HG03139 (cell line): ENCODE measurements around the gene ATP1A1.

Experiments used
- ATAC-seq: cut with Tn5 transposase; IDR thresholded peaks from one replicate; pipeline ENCODE4 v1.9.1; 2021; ENCODE audit not compliant: unreplicated experiment

The ATP1A1 gene

DNA sequence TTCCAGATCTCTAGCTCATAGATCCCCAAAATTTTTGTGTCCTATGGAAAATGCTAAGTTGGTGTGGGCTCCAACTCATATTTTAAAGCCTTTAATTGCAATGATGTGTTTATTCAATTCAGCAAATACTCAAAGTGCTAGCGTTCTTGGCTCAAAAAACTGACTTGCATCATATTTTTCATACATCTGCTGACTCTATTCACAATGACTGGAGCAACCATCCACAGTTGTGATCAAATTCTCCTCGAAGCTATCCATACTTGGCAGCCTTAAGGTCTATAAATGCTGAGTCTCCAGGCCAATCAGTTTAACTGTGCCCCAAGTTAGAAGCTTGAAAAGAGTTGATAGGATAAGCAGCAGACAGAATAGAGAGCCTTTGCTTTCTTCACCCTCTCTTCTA, 2.9 kb upstream of the ATP1A1 start:
- no peak for ATAC-seq

DNA sequence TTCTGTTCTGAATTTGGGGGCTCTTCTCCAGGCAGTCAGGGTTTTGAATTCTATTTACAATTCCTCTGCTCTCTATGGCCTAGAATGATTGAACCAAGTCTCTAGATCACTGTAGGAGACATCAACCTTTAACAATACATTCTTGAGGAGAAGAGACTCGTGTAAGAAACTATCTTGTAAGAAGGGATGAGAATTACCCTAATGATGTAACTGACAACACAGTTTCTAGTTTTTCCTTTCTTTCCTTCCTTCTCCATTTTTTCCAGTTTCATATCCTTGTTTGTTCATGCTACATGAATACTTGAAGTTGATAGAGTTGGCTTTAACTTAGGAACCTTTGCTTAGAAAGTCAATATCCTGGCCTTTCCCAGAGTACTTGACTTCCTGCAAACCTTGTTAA, 1.3 kb upstream of the ATP1A1 start:
- ATAC-seq, result no peak

DNA sequence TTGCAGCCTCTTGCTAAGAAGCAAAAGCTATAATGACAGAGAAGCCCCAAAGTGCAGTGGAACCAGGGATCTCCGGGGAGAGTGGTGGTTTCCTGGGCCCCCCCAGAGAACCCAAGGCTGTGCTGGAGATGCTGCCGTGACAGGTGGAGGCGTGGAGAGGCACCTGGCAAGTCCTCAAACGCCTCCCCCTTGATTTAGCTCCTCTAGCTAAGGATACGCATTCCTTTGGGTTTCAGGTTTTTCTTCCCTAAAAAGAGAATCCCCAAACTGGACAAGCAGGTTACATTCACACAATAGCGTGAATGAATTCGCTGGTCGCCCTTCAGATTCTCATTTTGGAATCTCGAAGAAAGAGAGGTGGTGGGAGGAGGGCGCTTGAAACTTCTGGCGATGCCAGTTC, 853 bp upstream of the ATP1A1 start:
- no peak for ATAC-seq

DNA sequence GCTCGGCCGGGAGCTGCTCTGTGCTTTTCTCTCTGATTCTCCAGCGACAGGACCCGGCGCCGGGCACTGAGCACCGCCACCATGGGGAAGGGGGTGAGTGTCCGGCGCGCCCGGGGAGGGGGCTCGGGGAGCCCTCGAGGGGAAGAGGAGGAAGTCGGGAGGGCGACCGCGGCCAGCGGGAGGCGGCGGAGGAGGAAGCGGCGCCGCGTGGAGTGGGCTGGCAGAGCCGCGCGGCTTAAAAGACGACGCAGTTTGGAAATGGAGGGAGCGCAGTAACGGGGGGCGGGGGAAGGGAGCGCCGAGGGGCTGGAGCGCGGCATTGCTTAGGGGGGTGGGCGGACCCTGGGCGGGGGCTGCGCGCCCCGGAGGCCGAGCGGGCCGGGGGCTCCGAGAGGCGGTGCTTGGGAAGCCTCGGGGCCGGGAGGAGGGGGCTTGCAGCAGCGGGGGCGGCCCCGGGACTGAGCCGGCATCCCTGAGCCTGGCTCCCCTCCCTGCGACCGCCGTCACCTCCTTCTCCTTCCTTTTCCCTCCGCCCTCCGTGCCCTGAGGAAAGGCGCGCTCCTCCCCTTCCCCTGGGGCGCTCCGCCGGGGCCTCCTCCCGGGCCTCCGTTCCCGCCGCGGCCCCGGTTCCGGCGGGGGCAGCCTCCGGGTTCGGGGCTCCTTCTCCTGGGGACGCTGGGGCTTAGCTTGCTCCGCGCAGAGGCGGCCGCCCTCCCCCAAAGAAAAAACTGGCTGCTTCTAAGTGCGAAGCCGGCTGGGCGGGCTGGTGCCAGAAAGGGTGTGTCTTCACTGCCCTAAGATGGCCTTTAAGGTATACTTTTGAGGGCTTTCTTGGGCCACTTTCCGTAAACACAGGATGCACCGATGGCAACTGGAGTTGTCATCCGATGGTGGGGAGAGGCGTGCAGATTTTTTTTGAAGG, 648 bp downstream of the ATP1A1 start:
- ATAC-seq, result peak; percentile 8

DNA sequence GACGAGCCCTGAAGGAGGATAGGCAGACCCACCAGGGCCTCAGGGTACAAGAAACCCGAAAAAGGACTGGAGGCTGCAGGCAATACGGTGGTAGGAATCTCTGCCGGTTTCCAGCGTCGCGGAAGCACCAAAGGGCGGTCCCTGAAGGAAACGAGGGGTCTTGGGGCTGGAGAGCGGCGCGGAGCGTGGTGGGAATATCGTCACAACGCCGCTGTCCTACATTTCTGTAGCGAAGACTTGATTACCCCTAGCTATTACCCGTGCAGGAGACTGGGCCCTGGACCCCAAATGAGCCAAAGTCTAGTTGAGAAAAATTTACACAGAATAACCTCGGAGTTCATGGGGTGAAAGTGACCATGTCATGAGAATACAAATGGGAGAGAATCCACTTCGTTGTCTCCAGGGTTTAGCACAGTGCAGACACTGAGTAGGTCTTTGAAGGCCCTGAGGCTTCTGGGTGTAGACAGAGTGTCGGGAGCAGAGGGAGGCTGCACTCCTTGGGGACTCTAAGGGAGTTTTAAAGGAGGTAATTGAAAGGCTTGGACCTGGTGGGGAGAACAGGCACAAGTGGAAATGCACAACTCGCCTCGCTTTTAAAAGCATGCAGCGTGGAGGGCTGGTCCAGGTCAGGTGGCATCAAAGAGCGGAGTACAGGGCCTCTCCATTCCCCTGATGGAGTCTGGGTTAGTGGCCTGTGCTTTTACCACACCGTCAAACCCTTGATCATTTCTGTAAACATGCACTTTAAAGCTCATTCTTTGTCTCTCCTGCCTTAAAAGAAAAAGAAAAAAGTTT, 1.5 kb downstream of the ATP1A1 start:
- no peak for ATAC-seq

GRCh38 chr1:116375148-116375886, 2.3 kb downstream of the ATP1A1 start:
- no peak for ATAC-seq

DNA sequence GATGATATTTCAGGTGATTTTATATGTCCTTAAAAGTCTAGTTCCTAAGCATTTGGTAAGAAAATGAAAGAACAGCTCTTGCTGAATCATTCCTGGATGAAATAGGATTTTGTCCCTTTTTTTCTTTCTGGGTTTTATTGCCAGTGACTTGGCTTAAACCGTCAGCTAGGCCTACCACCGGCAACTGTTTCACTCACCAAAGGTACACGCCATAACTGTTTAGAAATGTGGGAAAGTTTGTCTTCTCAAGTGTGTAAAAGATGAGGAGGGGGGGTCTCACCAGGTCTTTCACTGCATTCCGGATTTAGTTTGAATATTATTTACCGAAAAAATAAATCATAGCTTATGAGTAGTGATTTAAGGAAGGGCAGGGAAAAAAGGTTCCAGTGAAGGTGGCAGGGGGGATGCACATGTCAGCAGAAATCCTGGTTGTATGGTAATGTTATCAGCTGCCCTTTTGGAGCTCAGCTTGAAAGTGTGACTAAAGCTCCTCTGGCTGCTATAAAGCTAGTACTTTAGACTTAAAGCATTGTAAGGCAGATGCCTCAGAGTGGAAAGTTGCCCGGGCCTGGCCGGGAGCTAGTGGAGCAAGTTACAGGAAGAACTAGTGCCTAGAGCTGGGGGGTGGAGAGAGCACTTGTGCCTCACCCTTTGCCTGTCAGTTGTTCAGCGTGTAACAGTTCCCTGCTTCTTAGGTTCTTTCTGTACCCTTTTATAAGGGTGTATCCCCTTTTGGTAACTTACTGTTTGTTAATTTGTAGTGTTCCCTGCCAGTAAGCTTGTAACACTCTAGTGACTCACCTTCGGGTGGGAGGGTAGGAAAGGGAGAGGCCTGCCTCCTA, 3.1 kb downstream of the ATP1A1 start:
- ATAC-seq, result no peak

DNA sequence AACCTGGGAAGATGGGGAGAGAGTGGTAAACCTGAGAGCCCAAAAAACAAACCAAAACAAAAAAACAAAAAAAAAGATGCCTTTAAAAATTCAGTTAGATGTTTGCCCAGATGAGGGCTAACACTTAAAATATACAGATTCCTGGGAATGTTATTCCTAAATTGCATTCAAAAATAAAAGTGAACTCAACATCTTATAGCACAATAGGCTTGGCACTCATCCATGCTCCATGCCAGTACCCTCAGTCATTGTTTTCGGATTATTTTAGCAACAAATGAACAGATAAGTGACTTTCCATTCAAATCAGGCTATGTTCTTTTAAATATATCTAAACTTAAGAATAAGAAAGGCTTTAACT, 3.7 kb downstream of the ATP1A1 start:
- ATAC-seq, result no peak

GRCh38 chr1:116377541-116378529, 4.8 kb downstream of the ATP1A1 start:
- peak; percentile 47 for ATAC-seq

GRCh38 chr1:116379057-116379630, 6.1 kb downstream of the ATP1A1 start:
- ATAC-seq, result no peak

DNA sequence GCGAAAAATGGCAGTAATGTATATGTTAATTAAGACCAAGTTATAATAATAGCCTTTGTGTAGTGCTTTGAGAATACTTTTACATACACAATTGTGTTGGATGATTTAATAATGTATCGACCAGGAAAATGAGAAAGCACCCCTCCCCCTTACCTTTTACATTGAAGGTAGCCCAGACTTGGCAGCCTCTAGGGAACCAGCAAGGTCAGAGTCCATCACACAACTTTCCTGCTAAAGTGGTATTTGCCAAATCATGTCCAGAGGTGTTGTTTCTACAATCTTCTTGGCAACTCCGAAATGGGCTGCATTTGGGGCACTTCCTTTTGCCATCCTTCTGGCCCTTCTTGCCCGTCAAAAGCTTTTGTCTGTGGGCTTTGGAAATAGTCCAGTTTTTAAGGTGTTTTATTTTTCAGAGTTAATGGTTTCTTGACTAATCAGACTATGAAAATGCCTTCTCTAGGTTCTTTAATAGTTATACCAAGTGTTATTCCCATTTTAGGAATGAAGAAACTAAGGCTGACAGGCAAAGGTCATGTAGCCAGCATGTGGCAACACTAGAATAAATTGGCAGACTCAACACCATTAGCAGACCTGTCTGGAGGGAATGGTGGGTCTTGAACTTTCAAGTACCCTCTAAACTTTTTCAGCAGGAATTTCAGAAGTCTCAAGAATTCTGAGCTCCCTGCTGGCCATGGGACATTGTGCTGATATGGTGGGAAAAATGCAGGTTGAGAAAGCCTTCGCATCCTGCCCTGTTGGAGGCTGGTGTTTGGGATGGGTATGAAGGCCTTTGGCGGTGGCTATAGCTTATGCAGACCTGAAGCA, 6.8 kb downstream of the ATP1A1 start:
- no peak for ATAC-seq

- no peak for ATAC-seq
Measured at GRCh38 chr1:116380499-116381242, 7.6 kb downstream of the ATP1A1 start.

GRCh38 chr1:116382321-116382720, 9.3 kb downstream of the ATP1A1 start:
- no peak for ATAC-seq

- no peak for ATAC-seq
Measured at GRCh38 chr1:116382857-116383483, 9.9 kb downstream of the ATP1A1 start.

- no peak for ATAC-seq
Measured at GRCh38 chr1:116386042-116386441, 13.0 kb downstream of the ATP1A1 start.

DNA sequence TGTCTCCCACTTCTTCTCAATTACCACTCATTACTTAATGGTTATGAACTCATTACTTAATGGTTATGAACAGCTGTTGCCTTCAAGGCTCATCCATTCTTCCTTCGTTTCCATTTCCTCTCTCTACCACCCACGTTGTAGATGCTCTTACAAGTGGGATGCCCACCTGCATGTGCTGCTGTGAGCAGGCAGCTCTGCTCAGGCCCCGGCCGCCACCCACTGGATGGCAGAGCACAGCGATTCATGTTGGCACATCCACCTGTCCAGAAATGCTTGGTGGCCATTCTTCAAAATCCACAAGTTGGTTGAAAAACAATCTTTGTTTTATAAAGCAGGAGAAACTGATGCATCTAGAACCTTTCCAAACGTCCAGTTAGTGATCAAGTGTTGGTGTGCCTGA, 14.5 kb downstream of the ATP1A1 start:
- no peak for ATAC-seq

- ATAC-seq, result no peak
Measured at GRCh38 chr1:116388122-116388521, 15.1 kb downstream of the ATP1A1 start.
